Brain microvascular endothelial cell (primary cell): Measurements from ENCODE around the gene SERBP1.

Experiments used
- DNase-seq: peaks from one replicate; pipeline ENCODE4 v3.0.0-alpha.2; 2020
- H3K27ac ChIP-seq: fragments of 250-450 bp; sonication (Bioruptor Pico); 2 replicates; pipeline ENCODE4 v1.5.1; 2020; ENCODE audit warnings: mild to moderate bottlenecking, moderate library complexity
- H3K27me3 ChIP-seq: fragments of 250-450 bp; sonication (Bioruptor Pico); replicated peaks from 2 replicates; pipeline ENCODE4 v1.5.1; 2020; ENCODE audit warnings: mild to moderate bottlenecking
- H3K36me3 ChIP-seq: fragments of 250-450 bp; sonication (Bioruptor Pico); replicated peaks from 2 replicates; pipeline ENCODE4 v1.5.1; 2020; ENCODE audit warnings: mild to moderate bottlenecking
- H3K4me3 ChIP-seq: 2 replicates; pipeline ENCODE4 v1.5.1; 2011; ENCODE audit warnings: low read depth, mild to moderate bottlenecking, control low read depth, low read length, moderate library complexity
- in situ Hi-C: cut with HindIII; loops from 2 replicates; pipeline ENCODE4 v1.10.0; 2017; ENCODE audit warnings: low sequenced_read_pairs, low pct_ligation_motif_present
- TF ChIP-seq, protein P1 (sequence below): IDR thresholded peaks from 2 replicates; pipeline ENCODE4 v1.5.1; 2011; ENCODE audit warnings: low read depth, mild to moderate bottlenecking, moderate library complexity, low read length, control low read depth, inconsistent platforms; ENCODE audit errors: missing control alignments

The SERBP1 gene

DNA sequence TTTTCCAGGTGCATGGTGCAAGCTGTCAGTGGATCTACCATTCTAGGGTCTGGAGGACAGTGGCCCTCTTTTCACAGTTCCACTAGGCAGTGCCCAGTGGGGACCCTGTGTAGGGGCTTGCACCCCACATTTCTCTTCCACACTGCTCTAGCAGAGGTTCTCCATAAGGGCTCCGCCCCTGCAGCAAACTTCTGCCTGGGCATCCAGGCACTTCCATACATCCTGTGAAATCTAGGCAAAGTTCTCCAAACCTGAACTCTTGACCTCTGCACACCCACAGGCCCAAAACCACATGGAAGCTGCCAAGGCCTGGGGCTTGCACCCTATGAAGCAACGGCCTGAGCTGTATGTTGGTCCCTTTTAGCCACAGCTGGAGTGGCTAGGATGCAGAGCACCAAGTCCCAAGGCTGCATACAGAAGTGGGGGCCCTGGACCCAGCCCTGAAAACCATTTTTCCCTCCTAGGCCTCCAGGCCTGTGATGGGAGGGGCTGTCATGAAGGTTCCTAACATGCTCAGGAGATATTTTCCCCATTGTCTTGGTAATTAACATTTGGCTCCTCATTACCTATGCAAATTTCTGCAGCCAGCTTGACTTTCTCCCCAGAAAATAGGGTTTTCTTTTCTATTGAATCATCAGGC lies 46.1 kb downstream of the SERBP1 start:
- TF ChIP-seq, protein P1, sequence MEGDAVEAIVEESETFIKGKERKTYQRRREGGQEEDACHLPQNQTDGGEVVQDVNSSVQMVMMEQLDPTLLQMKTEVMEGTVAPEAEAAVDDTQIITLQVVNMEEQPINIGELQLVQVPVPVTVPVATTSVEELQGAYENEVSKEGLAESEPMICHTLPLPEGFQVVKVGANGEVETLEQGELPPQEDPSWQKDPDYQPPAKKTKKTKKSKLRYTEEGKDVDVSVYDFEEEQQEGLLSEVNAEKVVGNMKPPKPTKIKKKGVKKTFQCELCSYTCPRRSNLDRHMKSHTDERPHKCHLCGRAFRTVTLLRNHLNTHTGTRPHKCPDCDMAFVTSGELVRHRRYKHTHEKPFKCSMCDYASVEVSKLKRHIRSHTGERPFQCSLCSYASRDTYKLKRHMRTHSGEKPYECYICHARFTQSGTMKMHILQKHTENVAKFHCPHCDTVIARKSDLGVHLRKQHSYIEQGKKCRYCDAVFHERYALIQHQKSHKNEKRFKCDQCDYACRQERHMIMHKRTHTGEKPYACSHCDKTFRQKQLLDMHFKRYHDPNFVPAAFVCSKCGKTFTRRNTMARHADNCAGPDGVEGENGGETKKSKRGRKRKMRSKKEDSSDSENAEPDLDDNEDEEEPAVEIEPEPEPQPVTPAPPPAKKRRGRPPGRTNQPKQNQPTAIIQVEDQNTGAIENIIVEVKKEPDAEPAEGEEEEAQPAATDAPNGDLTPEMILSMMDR: no peak
- H3K27ac ChIP-seq: no peak overlapping the region

DNA sequence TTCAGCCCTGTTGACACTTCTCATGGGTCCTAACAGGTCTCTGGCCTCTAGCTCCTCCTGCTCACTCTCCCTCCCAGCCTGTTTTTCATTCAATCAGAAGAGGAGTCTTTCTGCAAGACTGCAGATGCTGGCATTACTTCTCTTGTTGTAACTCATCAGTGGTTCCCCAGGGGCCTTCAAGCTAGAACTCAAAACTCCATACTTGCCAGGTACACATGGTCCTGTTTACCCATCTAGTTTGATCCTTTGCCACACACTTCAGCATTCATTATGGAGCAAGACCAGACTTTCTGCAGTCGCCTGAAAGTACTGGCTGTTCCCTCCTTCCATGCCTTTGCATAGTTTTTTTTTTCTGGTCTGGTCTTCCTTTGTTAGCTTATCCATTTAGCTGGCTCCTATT lies 47.9 kb downstream of the SERBP1 start:
- no peak for DNase-seq
- Histone ChIP-seq H3K36me3 (no peaks in the 10 kb centered on the region), H3K4me3 (no peak overlapping the region), H3K27ac (no peak overlapping the region), H3K27me3 (no peaks in the 10 kb centered on the region)
- TF ChIP-seq, protein P1: no peak
- in situ Hi-C loops: no loop called here

More for the DNA sequence above, 46.1 kb downstream of the SERBP1 start:
- DNase-seq: no peak
- H3K4me3 ChIP-seq: no peak overlapping the region
- no peaks in the 10 kb centered on the region for H3K36me3 ChIP-seq
- in situ Hi-C loops: no loop called here
- H3K27me3 ChIP-seq: no peaks in the 10 kb centered on the region

DNA sequence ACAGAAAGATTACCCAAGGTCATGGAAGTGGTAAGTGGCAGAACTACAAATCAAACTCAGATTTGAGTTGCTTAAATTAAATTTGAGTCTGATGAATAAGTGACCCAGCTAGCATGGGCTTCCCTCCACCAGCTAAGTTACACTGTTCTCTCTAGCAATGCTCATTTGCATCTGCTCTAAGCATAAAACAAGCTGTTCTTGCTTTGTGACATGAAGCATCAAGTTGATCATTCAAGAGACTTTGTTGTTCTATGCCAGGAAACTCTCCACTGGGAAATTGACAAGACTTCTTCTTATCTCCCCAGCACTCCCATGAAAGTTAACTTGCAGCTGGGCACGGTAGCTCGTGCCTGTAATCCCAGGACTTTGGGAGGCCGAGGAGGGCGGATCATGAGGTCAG lies 49.0 kb downstream of the SERBP1 start:
- TF ChIP-seq, protein P1: no peak
- DNase-seq: no peak
- Histone ChIP-seq H3K27me3 (no peaks in the 10 kb centered on the region), H3K27ac (no peak overlapping the region), H3K4me3 (no peak overlapping the region), H3K36me3 (no peaks in the 10 kb centered on the region)
- in situ Hi-C loops: no loop called here

DNA sequence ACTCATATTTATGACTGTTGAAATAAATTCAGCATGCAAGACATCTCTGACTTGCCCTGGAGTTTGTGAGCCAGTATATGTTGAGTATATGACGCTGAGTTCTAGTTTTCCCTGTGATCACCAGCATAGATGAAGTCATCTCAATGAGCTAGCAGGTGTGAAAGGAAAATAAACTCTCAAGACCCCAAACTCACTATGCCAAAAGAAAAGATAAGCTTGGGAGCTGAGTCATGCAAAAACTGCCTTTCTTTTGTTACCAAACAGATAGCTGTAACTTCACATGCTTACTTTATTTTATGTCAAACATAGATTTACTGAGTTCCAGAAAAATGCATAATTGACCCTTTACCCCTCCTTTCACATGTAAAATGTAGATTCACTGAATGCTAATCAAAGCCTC lies 52.9 kb downstream of the SERBP1 start:
- no peaks in the 10 kb centered on the region for H3K27me3 ChIP-seq
- DNase-seq: no peak
- TF ChIP-seq, protein P1: no peak
- no peak overlapping the region for H3K4me3 ChIP-seq
- in situ Hi-C loops: no loop called here
- no peak overlapping the region for H3K27ac ChIP-seq
- H3K36me3 ChIP-seq: no peaks in the 10 kb centered on the region

DNA sequence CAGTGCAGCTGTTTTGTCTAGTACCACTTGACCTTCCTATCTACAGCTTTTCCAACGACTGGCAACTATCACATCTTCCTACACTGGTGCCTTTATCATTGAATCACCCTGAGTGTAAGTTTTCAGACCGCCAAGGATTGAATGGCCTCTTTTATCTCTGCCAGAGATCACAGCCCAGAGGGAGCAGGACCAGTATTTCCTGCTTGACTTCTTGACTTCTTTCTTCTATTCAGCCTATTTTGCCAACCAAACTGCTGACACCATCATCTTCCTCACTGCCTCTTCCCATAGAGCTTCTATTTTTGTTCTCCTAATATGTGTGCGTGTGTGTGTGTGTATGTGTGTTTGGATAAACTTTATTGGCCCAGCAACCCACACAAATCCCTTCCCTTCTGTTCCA lies 53.8 kb downstream of the SERBP1 start:
- TF ChIP-seq, protein P1: no peak
- H3K36me3 ChIP-seq: no peaks in the 10 kb centered on the region
- H3K4me3 ChIP-seq: no peak overlapping the region
- DNase-seq: no peak
- in situ Hi-C loops: no loop called here
- no peak overlapping the region for H3K27ac ChIP-seq
- no peaks in the 10 kb centered on the region for H3K27me3 ChIP-seq

DNA sequence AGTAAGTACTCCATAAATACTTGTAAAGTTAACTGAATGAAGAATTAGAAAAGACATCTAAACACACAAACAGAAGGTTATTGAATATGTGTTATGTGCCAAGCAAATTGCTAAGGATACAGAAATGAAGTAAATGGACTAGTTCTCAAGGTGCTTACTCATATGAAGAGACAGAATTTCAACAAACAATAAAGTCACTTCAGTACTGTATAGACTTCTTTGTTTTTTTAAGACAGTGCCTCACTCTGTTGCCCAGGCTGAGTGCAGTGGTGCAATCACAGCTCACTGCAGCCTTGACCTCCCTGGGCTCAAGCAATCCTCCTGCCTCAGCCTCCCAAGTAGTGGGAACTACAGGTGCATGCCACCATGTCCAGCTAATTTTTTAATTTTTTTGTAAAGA lies 57.3 kb downstream of the SERBP1 start:
- H3K27me3 ChIP-seq: no peaks in the 10 kb centered on the region
- in situ Hi-C loops: no loop called here
- no peak for DNase-seq
- no peaks in the 10 kb centered on the region for H3K36me3 ChIP-seq
- H3K27ac ChIP-seq: no peak overlapping the region
- TF ChIP-seq, protein P1: no peak
- H3K4me3 ChIP-seq: no peak overlapping the region
